Measurements from ENCODE around the gene VMP1. TPM values are rescaled to one million over a fixed set of nuclear protein-coding genes. Genes with fewer than 3 reads are reported as not detected.
"Not testable (repeated sequence)": the region's sequence is repeated elsewhere in the genome, so short reads cannot be mapped to it uniquely, and the experiment has no call there.

VMP1 gene
- total RNA-seq, 1 experiment from 2014 or later: 72.8 TPM

- H3K9me3 Mint-ChIP-seq; POLR2A ChIA-PET; ATAC-seq; H3K4me3 Mint-ChIP-seq; H3K27ac Mint-ChIP-seq; H3K27me3 Mint-ChIP-seq (ENCODE audit: low read depth); DNase-seq (ENCODE audit: low spot score); H3K4me1 Mint-ChIP-seq: not testable (repeated sequence)
- peaks cover 15% of the 10 kb centered on the region for H3K36me3 Mint-ChIP-seq
- CTCF ChIA-PET: interaction anchor here (0.7 kb wide), 1 partner anchor 16 kb away, joined by 3 read pairs; no protein-coding TSS in a partner anchor
Observed at GRCh38 chr17:59873414-59873813, 166.0 kb downstream of the VMP1 start.

DNA sequence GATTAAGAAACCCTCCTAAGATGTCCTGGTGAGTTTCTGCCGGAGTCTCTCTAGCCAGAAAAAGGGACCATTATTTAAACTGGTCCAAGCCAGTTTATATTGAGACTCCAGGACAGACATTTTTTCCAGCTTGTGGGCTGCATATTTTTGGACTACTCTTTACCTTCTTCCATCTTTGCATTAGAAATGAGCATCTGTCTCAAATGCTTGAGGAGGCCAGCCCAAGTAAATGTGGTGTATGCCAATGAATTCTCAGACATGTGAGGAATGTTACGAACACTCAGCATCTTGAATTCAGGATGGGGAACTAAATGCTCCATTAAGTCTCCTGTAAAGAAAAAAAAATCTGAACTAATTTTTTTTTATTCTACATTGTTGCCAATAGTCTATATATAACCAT, 166.9 kb downstream of the VMP1 start:
- ChIA-PET CTCF (no interaction called here), POLR2A (no interaction called here)
- Mint-ChIP-seq H3K4me3 (no peak overlapping the region), H3K4me1 (no peaks in the 10 kb centered on the region), H3K36me3 (peaks cover 15% of the 10 kb centered on the region), H3K27me3 (ENCODE audit: low read depth) (no peaks in the 10 kb centered on the region), H3K27ac (no peak overlapping the region), H3K9me3 (no peaks in the 10 kb centered on the region)
- TF ChIP-seq GABPB1 (CRISPR knock-in tag; IDR thresholded peaks at IDR 0.05) (no peak), NFYB (CRISPR knock-in tag; conservative IDR thresholded peaks at IDR 0.05; ENCODE audit: low read depth) (no peak), E2F5 (CRISPR knock-in tag; IDR thresholded peaks at IDR 0.05) (no peak), TEAD1 (CRISPR knock-in tag; IDR thresholded peaks at IDR 0.05) (no peak), ELF4 (CRISPR knock-in tag; IDR thresholded peaks at IDR 0.05; ENCODE audit: low read depth) (no peak), FOXP4 (CRISPR knock-in tag; IDR thresholded peaks at IDR 0.05) (no peak), ETV6 (CRISPR knock-in tag; IDR thresholded peaks at IDR 0.05) (no peak)
- TF ChIP-seq, protein P1, sequence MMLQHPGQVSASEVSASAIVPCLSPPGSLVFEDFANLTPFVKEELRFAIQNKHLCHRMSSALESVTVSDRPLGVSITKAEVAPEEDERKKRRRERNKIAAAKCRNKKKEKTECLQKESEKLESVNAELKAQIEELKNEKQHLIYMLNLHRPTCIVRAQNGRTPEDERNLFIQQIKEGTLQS (CRISPR knock-in tag; conservative IDR thresholded peaks at IDR 0.05): no peak
- TF ChIP-seq, protein P2, sequence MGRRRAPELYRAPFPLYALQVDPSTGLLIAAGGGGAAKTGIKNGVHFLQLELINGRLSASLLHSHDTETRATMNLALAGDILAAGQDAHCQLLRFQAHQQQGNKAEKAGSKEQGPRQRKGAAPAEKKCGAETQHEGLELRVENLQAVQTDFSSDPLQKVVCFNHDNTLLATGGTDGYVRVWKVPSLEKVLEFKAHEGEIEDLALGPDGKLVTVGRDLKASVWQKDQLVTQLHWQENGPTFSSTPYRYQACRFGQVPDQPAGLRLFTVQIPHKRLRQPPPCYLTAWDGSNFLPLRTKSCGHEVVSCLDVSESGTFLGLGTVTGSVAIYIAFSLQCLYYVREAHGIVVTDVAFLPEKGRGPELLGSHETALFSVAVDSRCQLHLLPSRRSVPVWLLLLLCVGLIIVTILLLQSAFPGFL (CRISPR knock-in tag; IDR thresholded peaks at IDR 0.05; ENCODE audit: borderline replicate concordance): no peak
- DNase-seq (ENCODE audit: low spot score) (no peak), ATAC-seq (no peak)

DNA sequence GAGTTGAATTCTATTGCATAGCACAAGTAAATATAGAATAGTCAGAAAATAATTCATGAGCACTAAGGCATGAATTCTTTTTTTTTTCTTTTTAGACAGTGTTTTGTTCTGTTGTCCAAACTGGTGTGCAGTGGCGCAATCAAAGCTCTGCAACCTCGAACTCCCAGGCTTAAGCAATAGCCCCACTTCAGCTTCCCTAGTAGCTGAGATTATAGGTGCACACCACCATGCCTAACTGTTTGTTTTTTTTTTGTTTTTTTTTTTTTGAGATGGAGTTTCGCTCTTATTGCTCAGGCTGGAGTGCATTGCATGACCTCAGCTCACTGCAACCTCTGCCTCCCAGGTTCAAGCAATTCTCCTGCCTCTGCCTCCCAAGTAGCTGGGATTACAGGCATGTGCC, 168.7 kb downstream of the VMP1 start:
- no peaks in the 10 kb centered on the region for H3K4me1 Mint-ChIP-seq
- H3K9me3 Mint-ChIP-seq: no peaks in the 10 kb centered on the region
- H3K36me3 Mint-ChIP-seq: peaks cover 20% of the 10 kb centered on the region
- POLR2A ChIA-PET: no interaction called here
- ATAC-seq: no peak
- CTCF ChIA-PET: no interaction called here
- H3K27me3 Mint-ChIP-seq (ENCODE audit: low read depth): no peaks in the 10 kb centered on the region
- no peak for DNase-seq (ENCODE audit: low spot score)
- no peak overlapping the region for H3K4me3 Mint-ChIP-seq
- H3K27ac Mint-ChIP-seq: no peak overlapping the region
- TF ChIP-seq, protein P3, sequence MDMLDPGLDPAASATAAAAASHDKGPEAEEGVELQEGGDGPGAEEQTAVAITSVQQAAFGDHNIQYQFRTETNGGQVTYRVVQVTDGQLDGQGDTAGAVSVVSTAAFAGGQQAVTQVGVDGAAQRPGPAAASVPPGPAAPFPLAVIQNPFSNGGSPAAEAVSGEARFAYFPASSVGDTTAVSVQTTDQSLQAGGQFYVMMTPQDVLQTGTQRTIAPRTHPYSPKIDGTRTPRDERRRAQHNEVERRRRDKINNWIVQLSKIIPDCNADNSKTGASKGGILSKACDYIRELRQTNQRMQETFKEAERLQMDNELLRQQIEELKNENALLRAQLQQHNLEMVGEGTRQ (CRISPR knock-in tag; IDR thresholded peaks at IDR 0.05): no peak
- no peak for TF ChIP-seq TCF7 (CRISPR knock-in tag; IDR thresholded peaks at IDR 0.05; ENCODE audit: low read depth)
- no peak for TF ChIP-seq MXD4 (CRISPR knock-in tag; IDR thresholded peaks at IDR 0.05; ENCODE audit: borderline replicate concordance)
- no peak for TF ChIP-seq AR (CRISPR knock-in tag; IDR thresholded peaks at IDR 0.05)

Measured in WTC11 (cell line).